K562 (cell line): ENCODE data around the gene CAST. TPM values are rescaled to one million over a fixed set of nuclear protein-coding genes. Genes with fewer than 3 reads are reported as not detected.

Experiments used
- BACH1 ChIP-seq: fragments of 200-800 bp; sonication (Bioruptor generic); IDR thresholded peaks from 2 replicates; pipeline ENCODE4 v1.6.1; 2016; ENCODE audit warnings: missing genetic modification characterization, missing compliant biosample characterization
- E2F3 ChIP-seq: fragments of 250-450 bp; sonication (Bioruptor Pico); IDR thresholded peaks from 2 replicates; pipeline ENCODE4 v1.4.0; 2020; ENCODE audit warnings: mild to moderate bottlenecking
- ETV1 ChIP-seq: fragments of 450-650 bp; conservative IDR thresholded peaks from 2 replicates; pipeline ENCODE4 v1.6.1; 2016; ENCODE audit warnings: missing genetic modification characterization, control low read depth, low read depth, missing compliant biosample characterization
- GTF2A2 ChIP-seq: IDR thresholded peaks from 2 replicates; pipeline ENCODE4 v1.6.1; 2016; ENCODE audit warnings: mild to moderate bottlenecking, missing genetic modification characterization, missing compliant biosample characterization
- HMGN3 ChIP-seq: IDR thresholded peaks from 2 replicates; pipeline ENCODE4 v1.6.1; 2011; ENCODE audit warnings: borderline replicate concordance, low read depth, mild to moderate bottlenecking, mixed read lengths, low read length; ENCODE audit not compliant: insufficient read length; ENCODE audit errors: extremely low read depth
- KLF16 ChIP-seq: IDR thresholded peaks from 2 replicates; pipeline ENCODE4 v1.6.1; 2016; ENCODE audit warnings: antibody characterized with exemption
- MAFG ChIP-seq: fragments of 450-650 bp; conservative IDR thresholded peaks from 2 replicates; pipeline ENCODE4 v1.6.1; 2016; ENCODE audit warnings: missing genetic modification characterization, missing compliant biosample characterization
- MEF2A ChIP-seq: IDR thresholded peaks from 2 replicates; pipeline ENCODE4 v1.6.1; 2011; ENCODE audit warnings: low read depth, mild to moderate bottlenecking, low read length, moderate library complexity; ENCODE audit not compliant: control insufficient read depth
- NUFIP1 ChIP-seq: fragments of 450-650 bp; IDR thresholded peaks from 2 replicates; pipeline ENCODE4 v1.6.1; 2018; ENCODE audit not compliant: partially characterized antibody
- PML ChIP-seq: IDR thresholded peaks from 2 replicates; pipeline ENCODE4 v1.6.1; 2012; ENCODE audit warnings: low read length, inconsistent platforms
- POLR3G ChIP-seq: IDR thresholded peaks from 2 replicates; pipeline ENCODE4 v1.6.1; 2011; ENCODE audit not compliant: insufficient read length, insufficient replicate concordance; ENCODE audit errors: extremely low read depth
- RHOXF2B ChIP-seq: fragments of 250-450 bp; sonication (Bioruptor Pico); conservative IDR thresholded peaks from 2 replicates; pipeline ENCODE4 v1.5.1; 2021
- SMARCE1 ChIP-seq: fragments of 450-650 bp; IDR thresholded peaks from 2 replicates; pipeline ENCODE4 v1.7.1; 2016; ENCODE audit warnings: mild to moderate bottlenecking
- TAL1 ChIP-seq: fragments of 450-650 bp; IDR thresholded peaks from 2 replicates; pipeline ENCODE4 v1.6.1; 2016; ENCODE audit warnings: mild to moderate bottlenecking
- TCF3 ChIP-seq: sonication (generic); formaldehyde crosslinking; IDR thresholded peaks from 2 replicates; pipeline ENCODE4 v1.4.0; 2020; ENCODE audit warnings: mild to moderate bottlenecking, missing genetic modification reagents
- TEAD4 ChIP-seq, 2 experiments: sonication (generic) in 1 of 2; formaldehyde crosslinking in 1 of 2; IDR thresholded peaks; 2 replicates each; pipeline versions ENCODE4 v1.6.1 to v1.8.0; 2012 to 2022; ENCODE audit warnings: borderline replicate concordance in 1 of 2, inconsistent platforms in 1 of 2, low read length in 1 of 2, mild to moderate bottlenecking in 1 of 2, missing genetic modification reagents in 1 of 2
- ZSCAN29 ChIP-seq: fragments of 450-650 bp; IDR thresholded peaks from 2 replicates; pipeline ENCODE4 v1.6.1; 2017
- polyA plus RNA-seq, 8 experiments: library from polyadenylated mRNA; depleted of rRNA in 4 of 8; stranded (reverse) in 5 of 8; unstranded in 3 of 8; fragments of >200 nt; fragmentation: Nextera tagmentation in 2 of 8; fragmentation: Illumina TruSeq in 1 of 8; extraction: Ambion mirVana in 2 of 8; extraction: Trizol in 1 of 8; gene quantifications; 2 replicates each; pipeline versions ENCODE4 v1.2.1 to v1.2.3, GENCODE V29; 2011 to 2014; ENCODE audit warnings: inconsistent platforms in 1 of 8, missing spikeins in 1 of 8
- total RNA-seq, 7 experiments: library from RNA; depleted of rRNA in 6 of 7; stranded (reverse); fragments of >200 nt in 6 of 7; fragmentation: Illumina TruSeq in 2 of 7; extraction: Trizol in 2 of 7; gene quantifications; 2 replicates each; pipeline versions ENCODE4 v1.2.1 to v1.2.3, GENCODE V29; 2011 to 2021; ENCODE audit warnings: low replicate concordance in 1 of 7
- TF ChIP-seq, protein P1 (sequence below), 2 experiments: fragments of 450-650 bp; formaldehyde crosslinking in 1 of 2; IDR thresholded peaks; 2 replicates each; pipeline versions ENCODE4 v1.4.0 to v1.6.1; 2014 to 2020; ENCODE audit warnings: mild to moderate bottlenecking in 2 of 2, borderline replicate concordance in 1 of 2, low read depth in 1 of 2
- TF ChIP-seq, protein P2 (sequence below): fragments of 250-450 bp; sonication (Bioruptor Pico); IDR thresholded peaks from 2 replicates; pipeline ENCODE4 v1.4.0; 2020; ENCODE audit warnings: mild to moderate bottlenecking, moderate library complexity

The CAST gene
- total and polyA plus RNA-seq, 9 of the 15 experiments (the other 6 are each of a cell fraction or from before 2014, with no cell fraction given): 55.5 to 136 (median 86.1) TPM

DNA sequence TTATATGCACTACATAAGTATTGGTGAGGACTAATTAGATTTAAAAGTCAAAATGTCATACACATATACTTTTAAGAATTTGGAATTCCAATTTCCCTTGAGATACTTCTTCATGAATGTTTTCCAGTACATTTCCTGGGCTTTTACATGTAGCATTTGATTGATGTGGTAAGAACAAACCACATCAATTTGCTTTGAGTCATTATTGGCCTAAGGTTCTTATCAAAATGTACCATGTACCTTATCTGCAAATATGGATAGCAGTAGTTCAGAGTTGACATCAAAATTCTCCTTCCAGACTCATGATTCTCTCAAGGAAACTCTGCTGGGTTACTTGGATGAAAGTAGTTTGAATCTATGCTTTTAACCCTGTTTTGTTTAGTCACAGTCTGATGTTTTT lies 2.5 kb downstream of the CAST start (continued):
- TF ChIP-seq TEAD4 (IDR thresholded peaks at IDR 0.05; ENCODE audit: low read length) (peak; percentile 79), TEAD4 (CRISPR knock-in tag; IDR thresholded peaks at IDR 0.05; ENCODE audit: borderline replicate concordance) (no peak), HMGN3 (no peak), MEF2A (no peak), MAFG (tag) (no peak), ETV1 (tag) (no peak), NUFIP1 (no peak), TAL1 (peak; percentile 25; the same call in 1 of the 2 replicates), RHOXF2B (CRISPR knock-in tag) (no peak), PML (peak; percentile 34; the same call in 1 of the 2 replicates), GTF2A2 (tag) (no peak), E2F3 (CRISPR knock-in tag) (no peak), SMARCE1 (peak; percentile 18; the same call in 1 of the 2 replicates), BACH1 (no peak), KLF16 (peak; percentile 22; the same call in 1 of the 2 replicates), TCF3 (CRISPR knock-in tag) (peak; percentile 50; the same call in 1 of the 2 replicates), ZSCAN29 (no peak), POLR3G (no peak)
- TF ChIP-seq, protein P1, sequence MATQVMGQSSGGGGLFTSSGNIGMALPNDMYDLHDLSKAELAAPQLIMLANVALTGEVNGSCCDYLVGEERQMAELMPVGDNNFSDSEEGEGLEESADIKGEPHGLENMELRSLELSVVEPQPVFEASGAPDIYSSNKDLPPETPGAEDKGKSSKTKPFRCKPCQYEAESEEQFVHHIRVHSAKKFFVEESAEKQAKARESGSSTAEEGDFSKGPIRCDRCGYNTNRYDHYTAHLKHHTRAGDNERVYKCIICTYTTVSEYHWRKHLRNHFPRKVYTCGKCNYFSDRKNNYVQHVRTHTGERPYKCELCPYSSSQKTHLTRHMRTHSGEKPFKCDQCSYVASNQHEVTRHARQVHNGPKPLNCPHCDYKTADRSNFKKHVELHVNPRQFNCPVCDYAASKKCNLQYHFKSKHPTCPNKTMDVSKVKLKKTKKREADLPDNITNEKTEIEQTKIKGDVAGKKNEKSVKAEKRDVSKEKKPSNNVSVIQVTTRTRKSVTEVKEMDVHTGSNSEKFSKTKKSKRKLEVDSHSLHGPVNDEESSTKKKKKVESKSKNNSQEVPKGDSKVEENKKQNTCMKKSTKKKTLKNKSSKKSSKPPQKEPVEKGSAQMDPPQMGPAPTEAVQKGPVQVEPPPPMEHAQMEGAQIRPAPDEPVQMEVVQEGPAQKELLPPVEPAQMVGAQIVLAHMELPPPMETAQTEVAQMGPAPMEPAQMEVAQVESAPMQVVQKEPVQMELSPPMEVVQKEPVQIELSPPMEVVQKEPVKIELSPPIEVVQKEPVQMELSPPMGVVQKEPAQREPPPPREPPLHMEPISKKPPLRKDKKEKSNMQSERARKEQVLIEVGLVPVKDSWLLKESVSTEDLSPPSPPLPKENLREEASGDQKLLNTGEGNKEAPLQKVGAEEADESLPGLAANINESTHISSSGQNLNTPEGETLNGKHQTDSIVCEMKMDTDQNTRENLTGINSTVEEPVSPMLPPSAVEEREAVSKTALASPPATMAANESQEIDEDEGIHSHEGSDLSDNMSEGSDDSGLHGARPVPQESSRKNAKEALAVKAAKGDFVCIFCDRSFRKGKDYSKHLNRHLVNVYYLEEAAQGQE (IDR thresholded peaks at IDR 0.05; ENCODE audit: borderline replicate concordance): no peak
- TF ChIP-seq, protein P1 (CRISPR knock-in tag; IDR thresholded peaks at IDR 0.05; ENCODE audit: low read depth): no peak
- TF ChIP-seq, protein P2, sequence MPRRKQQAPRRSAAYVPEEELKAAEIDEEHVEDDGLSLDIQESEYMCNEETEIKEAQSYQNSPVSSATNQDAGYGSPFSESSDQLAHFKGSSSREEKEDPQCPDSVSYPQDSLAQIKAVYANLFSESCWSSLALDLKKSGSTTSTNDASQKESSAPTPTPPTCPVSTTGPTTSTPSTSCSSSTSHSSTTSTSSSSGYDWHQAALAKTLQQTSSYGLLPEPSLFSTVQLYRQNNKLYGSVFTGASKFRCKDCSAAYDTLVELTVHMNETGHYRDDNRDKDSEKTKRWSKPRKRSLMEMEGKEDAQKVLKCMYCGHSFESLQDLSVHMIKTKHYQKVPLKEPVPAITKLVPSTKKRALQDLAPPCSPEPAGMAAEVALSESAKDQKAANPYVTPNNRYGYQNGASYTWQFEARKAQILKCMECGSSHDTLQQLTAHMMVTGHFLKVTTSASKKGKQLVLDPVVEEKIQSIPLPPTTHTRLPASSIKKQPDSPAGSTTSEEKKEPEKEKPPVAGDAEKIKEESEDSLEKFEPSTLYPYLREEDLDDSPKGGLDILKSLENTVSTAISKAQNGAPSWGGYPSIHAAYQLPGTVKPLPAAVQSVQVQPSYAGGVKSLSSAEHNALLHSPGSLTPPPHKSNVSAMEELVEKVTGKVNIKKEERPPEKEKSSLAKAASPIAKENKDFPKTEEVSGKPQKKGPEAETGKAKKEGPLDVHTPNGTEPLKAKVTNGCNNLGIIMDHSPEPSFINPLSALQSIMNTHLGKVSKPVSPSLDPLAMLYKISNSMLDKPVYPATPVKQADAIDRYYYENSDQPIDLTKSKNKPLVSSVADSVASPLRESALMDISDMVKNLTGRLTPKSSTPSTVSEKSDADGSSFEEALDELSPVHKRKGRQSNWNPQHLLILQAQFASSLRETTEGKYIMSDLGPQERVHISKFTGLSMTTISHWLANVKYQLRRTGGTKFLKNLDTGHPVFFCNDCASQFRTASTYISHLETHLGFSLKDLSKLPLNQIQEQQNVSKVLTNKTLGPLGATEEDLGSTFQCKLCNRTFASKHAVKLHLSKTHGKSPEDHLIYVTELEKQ (CRISPR knock-in tag): no peak
